HEK293 (cell line): ENCODE data around the gene ROR2.

Experiments used
- CTCF ChIA-PET: fragments of 350-600 bp; formaldehyde crosslinking; extraction: SDS; loops from one replicate; lab custom pipeline; 2021; ENCODE audit warnings: antibody characterized with exemption; lab: Yijun Ruan, JAX
- POLR2A ChIA-PET: fragments of 300-600 bp; formaldehyde crosslinking; extraction: SDS; loops from one replicate; lab custom pipeline; 2020; ENCODE audit warnings: antibody characterized with exemption, inconsistent platforms; lab: Yijun Ruan, JAX
- H3K27ac ChIP-seq: fragments of 200-500 bp; sonication (Bioruptor generic); 2 replicates; pipeline ENCODE4 v1.5.1; 2014; ENCODE audit warnings: low read depth, low read length, control low read depth, inconsistent platforms; ENCODE audit errors: extremely low read depth
- H3K36me3 ChIP-seq, 2 experiments: fragments of 200-500 bp in 1 of 2; sonication (Bioruptor generic) in 1 of 2; 1 replicate in 1 of 2; 2 replicates in 1 of 2; pipeline ENCODE4 v1.5.1; 2014 to 2017; ENCODE audit warnings: inconsistent platforms in 2 of 2, low read length in 2 of 2; ENCODE audit not compliant: control insufficient read depth in 2 of 2, insufficient read depth in 1 of 2
- H3K4me1 ChIP-seq: fragments of 200-500 bp; sonication (Bioruptor generic); 2 replicates; pipeline ENCODE4 v1.5.1; 2014; ENCODE audit warnings: mild to moderate bottlenecking, low read length, inconsistent platforms; ENCODE audit not compliant: control insufficient read depth, insufficient read depth
- H3K4me3 ChIP-seq: 2 replicates; pipeline ENCODE4 v1.5.1; 2011; ENCODE audit warnings: low read depth, mild to moderate bottlenecking, control low read depth, low read length, moderate library complexity
- H3K9me3 ChIP-seq: fragments of 200-500 bp; sonication (Bioruptor generic); 2 replicates; pipeline ENCODE4 v1.5.1; 2014; ENCODE audit warnings: low read depth, low read length, inconsistent platforms; ENCODE audit not compliant: control insufficient read depth, insufficient read depth
- BCL11B ChIP-seq: fragments of 450-650 bp; formaldehyde crosslinking; IDR thresholded peaks from 2 replicates; pipeline ENCODE4 v1.5.1; 2016; ENCODE audit warnings: low read depth, missing biosample characterization, missing genetic modification characterization
- EGR2 ChIP-seq: fragments of 450-650 bp; formaldehyde crosslinking; IDR thresholded peaks from 2 replicates; pipeline ENCODE4 v1.5.1; 2016; ENCODE audit warnings: low read depth, missing biosample characterization, missing genetic modification characterization
- OVOL3 ChIP-seq: fragments of 450-650 bp; formaldehyde crosslinking; IDR thresholded peaks from 2 replicates; pipeline ENCODE4 v1.5.1; 2016; ENCODE audit warnings: missing biosample characterization, missing genetic modification characterization
- REPIN1 ChIP-seq: fragments of 450-650 bp; formaldehyde crosslinking; IDR thresholded peaks from 2 replicates; pipeline ENCODE4 v1.5.1; 2017; ENCODE audit warnings: missing biosample characterization, missing genetic modification characterization, low read depth
- TCF7L2 ChIP-seq: IDR thresholded peaks from 2 replicates; pipeline ENCODE4 v1.6.1; 2011; ENCODE audit warnings: low read depth, mild to moderate bottlenecking, inconsistent platforms, low read length, moderate library complexity, borderline replicate concordance
- TRIM28 ChIP-seq: IDR thresholded peaks from 2 replicates; pipeline ENCODE4 v1.6.1; 2011; ENCODE audit warnings: low read length, control low read depth, borderline replicate concordance
- ZFHX2 ChIP-seq: fragments of 450-650 bp; formaldehyde crosslinking; conservative IDR thresholded peaks from 2 replicates; pipeline ENCODE4 v1.5.1; 2016; ENCODE audit warnings: missing biosample characterization, missing genetic modification characterization
- ZFP37 ChIP-seq: fragments of 450-650 bp; formaldehyde crosslinking; IDR thresholded peaks from 2 replicates; pipeline ENCODE4 v1.5.1; 2016; ENCODE audit warnings: missing biosample characterization, missing genetic modification characterization
- ZNF366 ChIP-seq: fragments of 450-650 bp; formaldehyde crosslinking; conservative IDR thresholded peaks from 2 replicates; pipeline ENCODE4 v1.5.1; 2016; ENCODE audit warnings: missing biosample characterization, missing genetic modification characterization
- ZNF426 ChIP-seq: fragments of 450-650 bp; formaldehyde crosslinking; IDR thresholded peaks from 2 replicates; pipeline ENCODE4 v1.5.1; 2017; ENCODE audit warnings: missing biosample characterization, missing genetic modification characterization, mild to moderate bottlenecking, inconsistent platforms, moderate library complexity
- ZNF664 ChIP-seq: fragments of 450-650 bp; formaldehyde crosslinking; IDR thresholded peaks from 2 replicates; pipeline ENCODE4 v1.5.1; 2016; ENCODE audit warnings: missing biosample characterization, missing genetic modification characterization
- ZNF830 ChIP-seq: fragments of 450-650 bp; IDR thresholded peaks from 2 replicates; pipeline ENCODE4 v1.5.0; 2018; ENCODE audit warnings: missing biosample characterization, missing genetic modification characterization, low read depth, mild to moderate bottlenecking, moderate library complexity
- TF ChIP-seq, protein P1 (sequence below): fragments of 450-650 bp; formaldehyde crosslinking; IDR thresholded peaks from 2 replicates; pipeline ENCODE4 v1.5.1; 2017; ENCODE audit warnings: missing biosample characterization, mild to moderate bottlenecking, missing genetic modification characterization, moderate library complexity
- TF ChIP-seq, protein P2 (sequence below): fragments of 450-650 bp; formaldehyde crosslinking; IDR thresholded peaks from 2 replicates; pipeline ENCODE4 v1.5.1; 2017; ENCODE audit warnings: missing biosample characterization, missing genetic modification characterization

Gene ROR2

DNA sequence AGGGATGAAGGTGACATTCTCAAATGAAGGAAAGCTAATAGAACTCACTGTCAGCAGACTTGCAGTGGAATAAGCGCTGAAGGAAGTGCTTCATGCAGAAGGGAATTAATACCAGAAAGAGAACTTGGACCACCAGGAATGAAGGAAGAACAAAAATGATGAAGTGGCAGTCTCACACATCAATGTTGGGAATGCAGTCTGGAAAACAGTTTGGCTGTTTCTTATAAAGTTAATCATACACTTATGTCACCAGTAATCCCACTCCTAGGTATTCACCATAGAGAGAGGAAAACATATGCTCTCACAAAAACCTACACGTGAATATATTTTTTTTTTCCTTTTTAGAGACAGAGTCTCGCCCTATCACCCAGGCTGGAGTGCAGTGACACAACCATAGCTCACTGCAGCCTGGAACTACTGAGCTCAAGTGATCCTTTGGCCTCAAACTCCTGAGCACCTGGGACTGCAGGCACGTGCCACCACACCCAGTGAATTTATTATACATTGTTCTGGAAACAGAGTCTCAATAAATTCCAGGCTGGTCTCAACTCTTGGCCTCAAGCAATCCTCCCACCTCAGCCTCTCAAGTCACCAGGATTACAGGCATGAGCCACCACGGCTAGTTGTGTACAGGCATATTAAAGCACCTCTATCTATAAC lies 81.2 kb downstream of the ROR2 start (continued):
- no peak for TF ChIP-seq ZNF366 (tag by site-specific recombination)
- TF ChIP-seq, protein P1, sequence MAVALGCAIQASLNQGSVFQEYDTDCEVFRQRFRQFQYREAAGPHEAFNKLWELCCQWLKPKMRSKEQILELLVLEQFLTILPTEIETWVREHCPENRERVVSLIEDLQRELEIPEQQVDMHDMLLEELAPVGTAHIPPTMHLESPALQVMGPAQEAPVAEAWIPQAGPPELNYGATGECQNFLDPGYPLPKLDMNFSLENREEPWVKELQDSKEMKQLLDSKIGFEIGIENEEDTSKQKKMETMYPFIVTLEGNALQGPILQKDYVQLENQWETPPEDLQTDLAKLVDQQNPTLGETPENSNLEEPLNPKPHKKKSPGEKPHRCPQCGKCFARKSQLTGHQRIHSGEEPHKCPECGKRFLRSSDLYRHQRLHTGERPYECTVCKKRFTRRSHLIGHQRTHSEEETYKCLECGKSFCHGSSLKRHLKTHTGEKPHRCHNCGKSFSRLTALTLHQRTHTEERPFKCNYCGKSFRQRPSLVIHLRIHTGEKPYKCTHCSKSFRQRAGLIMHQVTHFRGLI (tag by site-specific recombination): no peak
- no peak for TF ChIP-seq ZNF830 (tag by site-specific recombination)
- no peak for TF ChIP-seq REPIN1 (tag by site-specific recombination)

DNA sequence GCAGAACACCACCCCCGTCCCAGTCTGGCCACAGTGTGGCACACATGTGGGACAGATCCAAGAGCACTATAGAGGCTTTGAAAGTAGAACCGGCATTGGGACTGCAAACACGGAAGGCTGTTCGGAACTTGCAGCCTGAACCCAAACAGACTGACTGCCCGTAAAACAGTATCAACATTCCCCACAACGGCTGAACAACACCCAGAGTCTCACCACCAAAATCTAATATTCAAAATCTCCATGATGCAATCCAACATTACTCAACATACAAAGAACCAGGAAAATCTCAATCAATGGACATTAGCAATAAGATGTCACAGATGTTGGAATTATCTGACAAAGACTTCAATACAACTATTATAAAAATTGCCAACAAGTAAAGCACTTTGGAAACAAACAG lies 82.3 kb downstream of the ROR2 start:
- no peak for TF ChIP-seq ZNF664 (tag by site-specific recombination)
- no peak for TF ChIP-seq ZNF426
- TF ChIP-seq ZFP37 (tag by site-specific recombination): no peak
- no peaks in the 10 kb centered on the region for H3K9me3 ChIP-seq
- H3K4me1 ChIP-seq: peaks cover 5% of the 10 kb centered on the region
- ChIA-PET CTCF (no interaction called here), POLR2A (no interaction called here)
- H3K27ac ChIP-seq: no peak overlapping the region
- no peak overlapping the region for H3K4me3 ChIP-seq
- no peaks in the 10 kb centered on the region for H3K36me3 ChIP-seq

DNA sequence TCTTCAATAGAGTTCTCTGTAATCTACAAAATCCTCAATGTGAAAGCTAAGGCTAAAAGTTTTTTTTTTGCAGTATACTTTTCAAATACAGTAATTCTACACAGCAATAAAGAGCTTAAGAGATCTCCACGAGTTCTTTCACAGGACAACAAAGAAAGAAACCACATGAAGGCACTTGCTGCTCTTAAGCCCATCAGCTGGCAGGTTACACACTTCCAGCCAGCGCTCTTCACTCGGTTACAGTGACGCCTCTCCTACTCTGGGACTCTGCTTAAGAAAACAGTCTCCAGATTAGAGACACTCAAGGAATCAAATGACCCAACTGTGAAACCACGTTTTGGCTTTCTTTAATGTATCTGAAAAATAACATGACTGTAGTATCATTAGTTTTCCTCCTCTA lies 85.0 kb downstream of the ROR2 start:
- no peaks in the 10 kb centered on the region for H3K9me3 ChIP-seq
- 0 out of 2 replicates have a peak, but pooled peaks have one; percentile 49 for TF ChIP-seq TRIM28
- no peak for TF ChIP-seq ZFP37 (tag by site-specific recombination)
- TF ChIP-seq OVOL3: no peak
- TF ChIP-seq TCF7L2: peak; percentile 42; the same call in 1 of the 2 replicates
- TF ChIP-seq, protein P2, sequence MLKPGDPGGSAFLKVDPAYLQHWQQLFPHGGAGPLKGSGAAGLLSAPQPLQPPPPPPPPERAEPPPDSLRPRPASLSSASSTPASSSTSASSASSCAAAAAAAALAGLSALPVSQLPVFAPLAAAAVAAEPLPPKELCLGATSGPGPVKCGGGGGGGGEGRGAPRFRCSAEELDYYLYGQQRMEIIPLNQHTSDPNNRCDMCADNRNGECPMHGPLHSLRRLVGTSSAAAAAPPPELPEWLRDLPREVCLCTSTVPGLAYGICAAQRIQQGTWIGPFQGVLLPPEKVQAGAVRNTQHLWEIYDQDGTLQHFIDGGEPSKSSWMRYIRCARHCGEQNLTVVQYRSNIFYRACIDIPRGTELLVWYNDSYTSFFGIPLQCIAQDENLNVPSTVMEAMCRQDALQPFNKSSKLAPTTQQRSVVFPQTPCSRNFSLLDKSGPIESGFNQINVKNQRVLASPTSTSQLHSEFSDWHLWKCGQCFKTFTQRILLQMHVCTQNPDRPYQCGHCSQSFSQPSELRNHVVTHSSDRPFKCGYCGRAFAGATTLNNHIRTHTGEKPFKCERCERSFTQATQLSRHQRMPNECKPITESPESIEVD (tag by site-specific recombination): peak; percentile 77
- ChIA-PET CTCF (interaction anchor here (1.2 kb wide), 1 partner anchor 99 kb away, joined by 3 read pairs; no protein-coding TSS in a partner anchor), POLR2A (no interaction called here)
- H3K27ac ChIP-seq: no peak overlapping the region
- peaks cover 5% of the 10 kb centered on the region for H3K4me1 ChIP-seq
- no peaks in the 10 kb centered on the region for H3K36me3 ChIP-seq
- no peak overlapping the region for H3K4me3 ChIP-seq

DNA sequence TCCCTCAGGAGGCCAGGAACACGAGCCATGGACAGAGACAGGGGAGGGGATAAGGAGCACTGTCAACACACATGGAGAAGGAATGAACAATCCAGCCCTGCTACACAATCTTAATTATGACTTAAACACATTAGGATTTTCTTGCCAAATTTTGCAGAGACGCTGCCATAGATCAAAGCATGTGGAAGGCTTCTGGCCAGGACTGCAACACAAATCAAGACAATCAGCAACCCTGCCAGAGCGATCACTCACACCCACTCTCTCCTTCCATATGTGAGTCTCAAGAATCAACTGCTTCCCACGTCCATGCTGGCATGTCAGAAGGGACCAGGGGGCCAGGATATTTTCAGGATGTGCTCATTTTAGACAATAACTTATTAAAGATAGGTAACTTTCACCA lies 85.6 kb downstream of the ROR2 start:
- POLR2A ChIA-PET: no interaction called here
- H3K4me3 ChIP-seq: no peak overlapping the region
- TF ChIP-seq EGR2: peak; percentile 39; the same call in 1 of the 2 replicates
- TF ChIP-seq BCL11B (tag by site-specific recombination): no peak
- peak; percentile 49 for TF ChIP-seq ZFHX2 (tag by site-specific recombination)
- H3K9me3 ChIP-seq: no peaks in the 10 kb centered on the region
- no peak overlapping the region for H3K27ac ChIP-seq
- CTCF ChIA-PET: no interaction called here
- H3K36me3 ChIP-seq: no peaks in the 10 kb centered on the region
- peaks cover 5% of the 10 kb centered on the region for H3K4me1 ChIP-seq
